Ishikawa (cell line): Measurements from ENCODE around the gene CKAP5.

Source experiments
- CEBPB ChIP-seq: IDR thresholded peaks from 2 replicates; pipeline ENCODE4 v1.6.1; 2012
- CREB1 ChIP-seq: IDR thresholded peaks from 2 replicates; pipeline ENCODE4 v1.6.1; 2012; ENCODE audit warnings: low read depth
- EGR1 ChIP-seq: IDR thresholded peaks from 2 replicates; pipeline ENCODE4 v1.6.1; 2012
- EP300 ChIP-seq: IDR thresholded peaks from 2 replicates; pipeline ENCODE4 v1.6.1; 2012; ENCODE audit warnings: borderline replicate concordance
- NFIC ChIP-seq: IDR thresholded peaks from 2 replicates; pipeline ENCODE4 v1.6.1; 2012
- TAF1 ChIP-seq: IDR thresholded peaks from 2 replicates; pipeline ENCODE4 v1.6.1; 2012; ENCODE audit warnings: low read depth, mild to moderate bottlenecking
- TCF12 ChIP-seq: IDR thresholded peaks from 2 replicates; pipeline ENCODE4 v1.6.1; 2012; ENCODE audit warnings: low read depth
- TEAD4 ChIP-seq: IDR thresholded peaks from 2 replicates; pipeline ENCODE4 v1.6.1; 2012
- YY1 ChIP-seq: IDR thresholded peaks from 2 replicates; pipeline ENCODE4 v1.6.1; 2012; ENCODE audit warnings: low read depth
- TF ChIP-seq, protein P1 (sequence below): IDR thresholded peaks from 2 replicates; pipeline ENCODE4 v1.6.1; 2012

DNA sequence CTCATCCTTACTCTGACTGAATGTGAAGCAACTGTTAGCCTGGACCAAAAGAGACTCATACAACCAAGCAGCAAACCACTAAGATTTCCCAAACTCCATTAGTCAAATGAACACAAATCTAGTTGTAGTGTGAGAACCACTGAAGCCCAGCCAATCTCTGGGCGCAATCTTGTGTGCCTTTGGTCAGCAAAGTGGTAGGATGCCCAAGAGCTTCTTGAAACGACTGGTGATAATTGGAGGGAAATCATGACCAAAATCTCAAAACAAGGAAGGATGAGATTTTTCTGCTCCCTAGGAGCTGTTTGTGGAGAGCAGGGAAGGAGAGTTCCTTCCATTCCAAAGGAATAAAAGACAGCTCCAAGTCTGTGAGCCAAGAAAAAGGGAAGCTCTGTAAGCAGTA is 103.0 kb downstream of the CKAP5 start:
- TF ChIP-seq EP300 (no peak), NFIC (no peak), CEBPB (no peak), TAF1 (no peak), CREB1 (no peak), TCF12 (no peak), TEAD4 (no peak), YY1 (no peak), EGR1 (no peak)
- TF ChIP-seq, protein P1, sequence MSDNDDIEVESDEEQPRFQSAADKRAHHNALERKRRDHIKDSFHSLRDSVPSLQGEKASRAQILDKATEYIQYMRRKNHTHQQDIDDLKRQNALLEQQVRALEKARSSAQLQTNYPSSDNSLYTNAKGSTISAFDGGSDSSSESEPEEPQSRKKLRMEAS = no peak
